Right lobe of liver (tissue), 6 donors: ENCODE measurements around the gene ADAM12. TPM values are rescaled to one million over a fixed set of nuclear protein-coding genes. Genes with fewer than 3 reads are reported as not detected.
"Not testable (repeated sequence)": the region's sequence is repeated elsewhere in the genome, so short reads cannot be mapped to it uniquely, and the experiment has no call there.

Source experiments
- ATAC-seq, 4 donors: fragments of 200-7000 bp; cut with Tn5 transposase; one replicate each; pipeline ENCODE4 v1.9.1; 2020; ENCODE audit warnings: mild to moderate bottlenecking in 4 of 4, moderate library complexity in 4 of 4
- DNase-seq, 3 donors: peaks; one replicate each; pipeline ENCODE4 v3.0.0-alpha.2; 2020
- H3K27ac ChIP-seq, 3 donors: fragments of 200-600 bp; one replicate each; pipeline ENCODE4 v1.8.0; 2022
- H3K27me3 ChIP-seq, 2 donors: fragments of 200-600 bp; one replicate each; pipeline ENCODE4 v1.8.0; 2022
- H3K36me3 ChIP-seq, 4 donors: fragments of 200-600 bp; sonication (generic) in 1 of 4; one replicate each; pipeline versions ENCODE4 v1.5.1 to v1.8.0; 2017 to 2022; ENCODE audit warnings: control low read depth in 1 of 4
- H3K4me1 ChIP-seq, 4 donors: fragments of 200-600 bp; sonication (generic) in 1 of 4; one replicate each; pipeline versions ENCODE4 v1.5.1 to v1.8.0; 2017 to 2022; ENCODE audit warnings: control low read depth in 1 of 4
- H3K4me3 ChIP-seq, 3 donors: fragments of 200-600 bp; one replicate each; pipeline ENCODE4 v1.8.0; 2022
- H3K9me3 ChIP-seq, 4 donors: fragments of 200-600 bp; sonication (generic) in 1 of 4; one replicate each; pipeline versions ENCODE4 v1.5.1 to v1.8.0; 2017 to 2022; ENCODE audit warnings: control low read depth in 1 of 4
- CTCF ChIP-seq, 4 donors: fragments of 200-600 bp in 3 of 4; fragments of 450-650 bp in 1 of 4; IDR thresholded peaks; one replicate each; pipeline versions ENCODE4 v1.5.1 to v1.8.0; 2016 to 2022; ENCODE audit warnings: antibody characterized with exemption in 4 of 4, mild to moderate bottlenecking in 2 of 4
- POLR2A ChIP-seq: fragments of 450-650 bp; IDR thresholded peaks from one replicate; pipeline ENCODE4 v1.6.1; 2017; ENCODE audit warnings: antibody characterized with exemption, mild to moderate bottlenecking
- WGBS: methylation state at CpG from one replicate; pipeline ENCODE4 v1.1.6; 2018; ENCODE audit warnings: low coverage, low lambda C conversion rate; ENCODE audit not compliant: insufficient coverage; ENCODE audit errors: missing lambda C conversion rate; 5-methylcytosine and 5-hydroxymethylcytosine counted together
- intact Hi-C, 2 donors: fragments of 100-400 bp; cut with DNase I; formaldehyde crosslinking; loops; one replicate each; pipeline versions ENCODE4 v1.11.2 to v1.14.1; 2022
- total RNA-seq, 6 experiments: library from RNA; depleted of rRNA in 2 of 6; stranded (reverse); fragments of >200 nt in 2 of 6; fragmentation: NEBNext Ultra II Directional in 3 of 6; extraction: Animal tissue kit (Norgen Biotek cat#: 25700) in 3 of 6; gene quantifications; one replicate each; pipeline versions ENCODE4 v1.1.0 to v1.2.4, GENCODE V29; 2016 to 2023
- donor health status: DM: no; HTN: yes; CAD: no.
- donor health status: DM: no; HTN: no; CAD: no.
- donor health status: DM: no; HTN: no; CAD: no.
- donor health status: DM: no; HTN: yes; CAD: no.
- donor health status: DM: no; HTN: yes; CAD: no.

ADAM12 gene
- total RNA-seq, 6 experiments from 2014 or later: 0.06 to 1.3 (median 0.48) TPM; not detected in 2

DNA sequence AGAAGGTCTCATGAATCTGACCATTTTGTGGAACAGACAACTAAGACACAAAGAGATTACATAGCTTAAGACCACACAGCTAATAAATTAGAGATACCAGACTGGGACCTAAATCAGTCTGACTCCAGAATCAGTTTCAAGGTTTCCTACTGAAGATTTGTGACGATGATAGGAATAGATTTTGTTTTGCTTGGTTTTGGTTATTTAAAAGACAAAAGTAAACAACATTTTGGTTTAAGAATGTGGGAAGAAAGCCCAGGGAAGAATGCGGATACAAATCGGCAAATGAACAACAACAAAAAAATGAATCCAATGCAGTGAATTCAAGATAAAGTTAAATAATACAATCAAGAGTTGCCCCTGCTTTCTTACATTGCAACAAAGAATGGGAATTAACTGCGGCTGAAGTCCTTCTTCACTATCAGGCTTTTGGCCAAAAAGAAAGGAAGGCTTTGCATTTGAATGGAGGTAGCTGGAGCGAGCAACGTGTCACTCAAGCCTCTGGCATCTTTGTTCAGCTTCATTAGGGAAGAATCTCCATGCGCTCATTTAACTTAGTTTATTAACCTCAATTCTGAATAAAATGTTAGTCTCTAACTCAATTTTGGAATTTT is 210.8 kb downstream of the ADAM12 start:
- Histone ChIP-seq H3K36me3 (no peaks in the 10 kb centered on the region), H3K9me3 (no peaks in the 10 kb centered on the region), H3K27me3 (no peaks in the 10 kb centered on the region), H3K27ac (no peak overlapping the region), H3K4me3 (no peak overlapping the region), H3K4me1 (no peaks in the 10 kb centered on the region)
- TF ChIP-seq CTCF (IDR thresholded peaks at IDR 0.05) (no peak), POLR2A (no peak)
- ATAC-seq (no peak), DNase-seq (no peak)
- intact Hi-C loops: no loop called here
- WGBS: 62% methylated on average over 7 of the region's 7 CpGs

- Histone ChIP-seq H3K4me1 (no peaks in the 10 kb centered on the region), H3K4me3 (no peak overlapping the region), H3K9me3 (no peaks in the 10 kb centered on the region), H3K27me3 (no peaks in the 10 kb centered on the region), H3K27ac (no peak overlapping the region), H3K36me3 (no peaks in the 10 kb centered on the region)
- intact Hi-C loops: no loop called here
- DNase-seq: no peak
- no peak for TF ChIP-seq POLR2A
- no peak for TF ChIP-seq CTCF (IDR thresholded peaks at IDR 0.05)
- no peak for ATAC-seq
- 59% methylated on average over 14 of the region's 14 CpGs for WGBS
These were observed 212.5 kb downstream of the ADAM12 start for GRCh38 chr10:126175641-126176262.

- H3K9me3 ChIP-seq, DNase-seq, H3K4me1 ChIP-seq, H3K27me3 ChIP-seq, intact Hi-C loops, H3K27ac ChIP-seq, H3K36me3 ChIP-seq, H3K4me3 ChIP-seq, ATAC-seq: not testable (repeated sequence)
- WGBS: no CpG with 5 or more reads among the region's 1 CpG
These were observed 215.5 kb downstream of the ADAM12 start for GRCh38 chr10:126172755-126173154.

DNA sequence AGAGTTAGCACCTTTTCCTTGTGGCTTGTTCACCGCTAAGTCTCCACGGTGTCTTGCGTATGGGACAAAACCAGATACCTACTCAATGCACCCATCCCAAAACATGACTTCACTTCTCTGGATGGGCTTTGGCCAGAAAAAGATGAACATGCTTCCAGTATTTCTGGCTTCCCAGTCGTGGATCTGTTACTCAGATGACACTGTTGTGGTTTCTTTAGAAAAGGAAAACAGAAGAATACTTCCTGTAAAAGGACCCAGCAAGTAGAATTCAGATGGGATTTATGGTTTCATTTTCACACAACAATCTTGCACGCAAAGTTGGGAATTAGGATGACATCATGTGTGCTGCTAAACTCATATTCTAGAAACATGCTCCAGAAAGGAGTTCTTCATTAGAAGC is 216.7 kb downstream of the ADAM12 start:
- no peak overlapping the region for H3K27ac ChIP-seq
- intact Hi-C loops: no loop called here
- 68% methylated on average over 5 of the region's 5 CpGs for WGBS
- H3K36me3 ChIP-seq: no peaks in the 10 kb centered on the region
- no peak for DNase-seq
- no peaks in the 10 kb centered on the region for H3K27me3 ChIP-seq
- H3K9me3 ChIP-seq: no peaks in the 10 kb centered on the region
- no peak overlapping the region for H3K4me3 ChIP-seq
- TF ChIP-seq CTCF (IDR thresholded peaks at IDR 0.05): no peak
- no peak for TF ChIP-seq POLR2A
- H3K4me1 ChIP-seq: no peaks in the 10 kb centered on the region
- no peak for ATAC-seq

- H3K4me1 ChIP-seq: no peaks in the 10 kb centered on the region
- H3K36me3 ChIP-seq: no peaks in the 10 kb centered on the region
- H3K27ac ChIP-seq: no peak overlapping the region
- ATAC-seq: no peak
- no peaks in the 10 kb centered on the region for H3K27me3 ChIP-seq
- DNase-seq: no peak
- TF ChIP-seq CTCF (IDR thresholded peaks at IDR 0.05) (no peak), POLR2A (no peak)
- H3K9me3 ChIP-seq: no peaks in the 10 kb centered on the region
- intact Hi-C loops: no loop called here
- H3K4me3 ChIP-seq: no peak overlapping the region
- 56% methylated on average over 2 of the region's 2 CpGs for WGBS
These were observed 217.5 kb downstream of the ADAM12 start for GRCh38 chr10:126170776-126171175.
